ENCODE measurements around the gene DAPK1. TPM values are rescaled to one million over a fixed set of nuclear protein-coding genes. Genes with fewer than 3 reads are reported as not detected.

The DAPK1 gene
- polyA plus RNA-seq, 1 of the 3 experiments (the other 2 are of a cell fraction): 0.61 TPM

- Histone ChIP-seq H3K36me3 (replicated peaks in 1 of 2; ENCODE audit: control insufficient read depth in 1 of 2, insufficient read depth in 2 of 2, low read length in 1 of 2) (no peaks in the 10 kb centered on the region), H3K4me2 (no peak overlapping the region), H3K4me3 (ENCODE audit: low read depth in 2 of 2, low read length in 1 of 2) (no peak overlapping the region), H3K27me3 (ENCODE audit: insufficient read depth) (no peaks in the 10 kb centered on the region), H3K9ac (no peak overlapping the region), H3K9me2 (no peaks in the 10 kb centered on the region), H3K27ac (ENCODE audit: low read depth in 2 of 2, low read length in 1 of 2) (no peak overlapping the region), H3K79me2 (ENCODE audit: insufficient read depth) (no peaks in the 10 kb centered on the region), H3K9me3 (no peaks in the 10 kb centered on the region), H2AFZ (ENCODE audit: low read depth) (no peak overlapping the region), H4K20me1 (ENCODE audit: insufficient read depth) (no peaks in the 10 kb centered on the region), H3F3A (replicated peaks; ENCODE audit: insufficient read depth) (no peaks in the 10 kb centered on the region), H3K4me1 (ENCODE audit: control insufficient read depth in 1 of 2, insufficient read depth in 2 of 2, low read depth in 1 of 2, low read length in 1 of 2) (peaks cover 0 to 14% of the 10 kb centered on the region in 2 experiments; a peak in 2 of 4 replicates)
- WGBS (ENCODE audit: low lambda C conversion rate): 70% methylated on average over 4 of the region's 4 CpGs
- DNase-seq: no peak
- TF ChIP-seq USF2 (IDR thresholded peaks at IDR 0.05; ENCODE audit: borderline replicate concordance, low read depth, low read length) (no peak), FOXM1 (IDR thresholded peaks at IDR 0.05; ENCODE audit: low read depth) (no peak), CHD2 (IDR thresholded peaks at IDR 0.05; ENCODE audit: low read length, partially characterized antibody) (no peak), YY1 (IDR thresholded peaks at IDR 0.05; ENCODE audit: low read depth) (no peak), RCOR1 (IDR thresholded peaks at IDR 0.05; ENCODE audit: low read length) (no peak), RXRA (IDR thresholded peaks at IDR 0.05; ENCODE audit: borderline replicate concordance, low read depth) (no peak), GATA2 (CRISPR knock-in tag; IDR thresholded peaks at IDR 0.05) (no peak)
- TF ChIP-seq, protein P1, sequence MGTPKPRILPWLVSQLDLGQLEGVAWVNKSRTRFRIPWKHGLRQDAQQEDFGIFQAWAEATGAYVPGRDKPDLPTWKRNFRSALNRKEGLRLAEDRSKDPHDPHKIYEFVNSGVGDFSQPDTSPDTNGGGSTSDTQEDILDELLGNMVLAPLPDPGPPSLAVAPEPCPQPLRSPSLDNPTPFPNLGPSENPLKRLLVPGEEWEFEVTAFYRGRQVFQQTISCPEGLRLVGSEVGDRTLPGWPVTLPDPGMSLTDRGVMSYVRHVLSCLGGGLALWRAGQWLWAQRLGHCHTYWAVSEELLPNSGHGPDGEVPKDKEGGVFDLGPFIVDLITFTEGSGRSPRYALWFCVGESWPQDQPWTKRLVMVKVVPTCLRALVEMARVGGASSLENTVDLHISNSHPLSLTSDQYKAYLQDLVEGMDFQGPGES (IDR thresholded peaks at IDR 0.05; ENCODE audit: low read depth, low read length): no peak
- POLR2A ChIA-PET: no interaction called here
- CTCF ChIA-PET: no interaction called here
Observed at GRCh38 chr9:87513161-87513560, 15.5 kb downstream of the DAPK1 start.

DNA sequence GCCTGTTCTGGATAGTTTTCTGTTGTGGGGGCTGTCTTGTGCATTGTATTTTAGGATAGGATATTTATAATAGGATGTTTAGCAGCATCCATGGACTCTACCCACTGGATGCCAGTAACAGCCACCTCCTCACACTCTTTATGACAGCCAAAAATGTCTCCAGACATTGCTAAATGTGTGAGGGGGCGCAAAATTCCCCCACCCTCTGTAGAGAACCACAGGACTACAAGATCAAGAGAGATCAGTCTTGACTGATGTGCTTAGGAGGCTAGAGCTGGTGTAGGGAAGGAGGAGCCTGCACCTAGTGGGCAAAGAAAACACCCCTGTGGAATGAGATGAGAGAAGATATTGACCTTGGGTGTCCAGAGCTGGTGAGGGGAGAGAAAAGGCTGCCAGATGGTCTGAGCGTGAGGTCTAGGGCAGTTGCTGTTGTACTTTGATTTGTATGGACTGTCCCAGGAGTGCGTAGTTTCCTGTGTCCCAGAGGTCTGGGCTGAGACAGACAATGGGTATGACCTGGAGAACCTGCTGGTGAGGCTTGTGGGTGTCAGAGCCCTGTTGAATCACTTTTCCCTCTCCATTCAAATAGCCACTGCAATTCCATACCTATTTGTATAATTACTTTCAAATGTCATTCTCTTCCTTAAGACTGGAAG lies 16.3 kb downstream of the DAPK1 start:
- Histone ChIP-seq H3K36me3 (replicated peaks in 1 of 2; ENCODE audit: control insufficient read depth in 1 of 2, insufficient read depth in 2 of 2, low read length in 1 of 2) (no peaks in the 10 kb centered on the region), H4K20me1 (ENCODE audit: insufficient read depth) (no peaks in the 10 kb centered on the region), H3K9me3 (no peaks in the 10 kb centered on the region), H2AFZ (ENCODE audit: low read depth) (no peak overlapping the region), H3K27me3 (ENCODE audit: insufficient read depth) (no peaks in the 10 kb centered on the region), H3K79me2 (ENCODE audit: insufficient read depth) (no peaks in the 10 kb centered on the region), H3K9ac (no peak overlapping the region), H3K9me2 (no peaks in the 10 kb centered on the region), H3K27ac (ENCODE audit: low read depth in 2 of 2, low read length in 1 of 2) (no peak overlapping the region; a peak in 1 of 4 replicates), H3K4me3 (ENCODE audit: low read depth in 2 of 2, low read length in 1 of 2) (no peak overlapping the region), H3K4me2 (no peak overlapping the region), H3F3A (replicated peaks; ENCODE audit: insufficient read depth) (no peaks in the 10 kb centered on the region), H3K4me1 (ENCODE audit: control insufficient read depth in 1 of 2, insufficient read depth in 2 of 2, low read depth in 1 of 2, low read length in 1 of 2) (peaks cover 0 to 15% of the 10 kb centered on the region in 2 experiments; a peak in 2 of 4 replicates)
- ChIA-PET POLR2A (interaction anchor here (0.6 kb wide), 1 partner anchor 195 kb away, joined by 4 read pairs; no protein-coding TSS in a partner anchor), CTCF (interaction anchor here (1.3 to 2.1 kb wide), 3 partner anchors 9 to 16 kb away, joined by 3 to 11 read pairs (median 6); partner anchors contain the start of gene DAPK1)
- 65% methylated on average over 3 of the region's 3 CpGs for WGBS (ENCODE audit: low lambda C conversion rate)
- DNase-seq: no peak
- TF ChIP-seq, protein P1 (IDR thresholded peaks at IDR 0.05; ENCODE audit: low read depth, low read length): no peak
- TF ChIP-seq NRF1 (IDR thresholded peaks at IDR 0.05; ENCODE audit: low read depth, low read length): no peak
- TF ChIP-seq YY1 (IDR thresholded peaks at IDR 0.05; ENCODE audit: low read depth): no peak
- TF ChIP-seq RAD21 (IDR thresholded peaks at IDR 0.05; ENCODE audit: low read length): no peak
- no peak for TF ChIP-seq CTCF (IDR thresholded peaks at IDR 0.05)
- TF ChIP-seq FOXM1 (IDR thresholded peaks at IDR 0.05; ENCODE audit: low read depth): no peak
- TF ChIP-seq, protein P2, sequence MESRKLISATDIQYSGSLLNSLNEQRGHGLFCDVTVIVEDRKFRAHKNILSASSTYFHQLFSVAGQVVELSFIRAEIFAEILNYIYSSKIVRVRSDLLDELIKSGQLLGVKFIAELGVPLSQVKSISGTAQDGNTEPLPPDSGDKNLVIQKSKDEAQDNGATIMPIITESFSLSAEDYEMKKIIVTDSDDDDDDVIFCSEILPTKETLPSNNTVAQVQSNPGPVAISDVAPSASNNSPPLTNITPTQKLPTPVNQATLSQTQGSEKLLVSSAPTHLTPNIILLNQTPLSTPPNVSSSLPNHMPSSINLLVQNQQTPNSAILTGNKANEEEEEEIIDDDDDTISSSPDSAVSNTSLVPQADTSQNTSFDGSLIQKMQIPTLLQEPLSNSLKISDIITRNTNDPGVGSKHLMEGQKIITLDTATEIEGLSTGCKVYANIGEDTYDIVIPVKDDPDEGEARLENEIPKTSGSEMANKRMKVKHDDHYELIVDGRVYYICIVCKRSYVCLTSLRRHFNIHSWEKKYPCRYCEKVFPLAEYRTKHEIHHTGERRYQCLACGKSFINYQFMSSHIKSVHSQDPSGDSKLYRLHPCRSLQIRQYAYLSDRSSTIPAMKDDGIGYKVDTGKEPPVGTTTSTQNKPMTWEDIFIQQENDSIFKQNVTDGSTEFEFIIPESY (IDR thresholded peaks at IDR 0.05; ENCODE audit: borderline replicate concordance, low read depth): no peak
- TF ChIP-seq, protein P3, sequence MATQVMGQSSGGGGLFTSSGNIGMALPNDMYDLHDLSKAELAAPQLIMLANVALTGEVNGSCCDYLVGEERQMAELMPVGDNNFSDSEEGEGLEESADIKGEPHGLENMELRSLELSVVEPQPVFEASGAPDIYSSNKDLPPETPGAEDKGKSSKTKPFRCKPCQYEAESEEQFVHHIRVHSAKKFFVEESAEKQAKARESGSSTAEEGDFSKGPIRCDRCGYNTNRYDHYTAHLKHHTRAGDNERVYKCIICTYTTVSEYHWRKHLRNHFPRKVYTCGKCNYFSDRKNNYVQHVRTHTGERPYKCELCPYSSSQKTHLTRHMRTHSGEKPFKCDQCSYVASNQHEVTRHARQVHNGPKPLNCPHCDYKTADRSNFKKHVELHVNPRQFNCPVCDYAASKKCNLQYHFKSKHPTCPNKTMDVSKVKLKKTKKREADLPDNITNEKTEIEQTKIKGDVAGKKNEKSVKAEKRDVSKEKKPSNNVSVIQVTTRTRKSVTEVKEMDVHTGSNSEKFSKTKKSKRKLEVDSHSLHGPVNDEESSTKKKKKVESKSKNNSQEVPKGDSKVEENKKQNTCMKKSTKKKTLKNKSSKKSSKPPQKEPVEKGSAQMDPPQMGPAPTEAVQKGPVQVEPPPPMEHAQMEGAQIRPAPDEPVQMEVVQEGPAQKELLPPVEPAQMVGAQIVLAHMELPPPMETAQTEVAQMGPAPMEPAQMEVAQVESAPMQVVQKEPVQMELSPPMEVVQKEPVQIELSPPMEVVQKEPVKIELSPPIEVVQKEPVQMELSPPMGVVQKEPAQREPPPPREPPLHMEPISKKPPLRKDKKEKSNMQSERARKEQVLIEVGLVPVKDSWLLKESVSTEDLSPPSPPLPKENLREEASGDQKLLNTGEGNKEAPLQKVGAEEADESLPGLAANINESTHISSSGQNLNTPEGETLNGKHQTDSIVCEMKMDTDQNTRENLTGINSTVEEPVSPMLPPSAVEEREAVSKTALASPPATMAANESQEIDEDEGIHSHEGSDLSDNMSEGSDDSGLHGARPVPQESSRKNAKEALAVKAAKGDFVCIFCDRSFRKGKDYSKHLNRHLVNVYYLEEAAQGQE (IDR thresholded peaks at IDR 0.05; ENCODE audit: low read depth, low read length): no peak
- no peak for TF ChIP-seq MEF2A (IDR thresholded peaks at IDR 0.05; ENCODE audit: borderline replicate concordance, low read depth)

Measured in SK-N-SH (cell line).